HG03571 (cell line): Measurements from ENCODE around the gene HS3ST5.

Source experiments
- ATAC-seq: cut with Tn5 transposase; IDR thresholded peaks from one replicate; pipeline ENCODE4 v1.9.1; 2021; ENCODE audit not compliant: unreplicated experiment

The HS3ST5 gene

DNA sequence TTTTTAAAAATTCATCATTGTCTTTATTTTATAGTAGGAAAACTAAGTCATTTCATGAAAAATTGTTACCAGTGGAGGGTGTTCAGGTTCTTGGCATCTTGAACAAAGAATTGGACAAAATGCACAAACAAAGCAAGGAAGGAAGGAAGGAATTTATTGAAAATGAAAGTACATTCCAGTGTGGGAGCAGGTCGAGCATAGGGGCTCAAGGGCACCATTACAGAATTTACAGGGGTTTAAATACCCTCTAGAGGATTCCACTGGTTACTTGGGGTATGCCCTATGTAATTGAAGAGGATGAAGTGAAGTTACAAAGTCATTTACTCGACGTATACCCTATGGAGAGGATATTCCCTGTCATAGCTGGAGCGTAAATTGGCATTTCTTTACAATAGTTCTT is 334.5 kb downstream of the HS3ST5 start:
- no peak for ATAC-seq

DNA sequence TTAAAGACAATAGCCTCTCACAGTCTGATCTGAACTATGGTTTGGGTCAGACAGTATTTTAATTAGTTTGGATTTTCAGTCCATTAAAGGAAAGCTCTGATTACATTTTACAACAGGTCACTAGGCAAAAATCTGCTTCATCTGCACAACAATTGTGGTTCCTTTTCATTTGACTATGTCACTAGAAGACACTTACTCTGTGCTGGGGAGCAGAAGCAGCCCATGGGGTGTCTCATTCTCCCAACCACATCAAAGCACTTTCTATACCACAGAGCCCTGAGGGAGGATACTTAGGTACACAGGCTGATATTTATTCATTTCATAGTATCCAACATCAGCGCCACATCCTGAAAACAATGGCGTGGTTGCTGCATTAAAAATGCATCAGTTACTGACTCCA is 335.3 kb downstream of the HS3ST5 start:
- ATAC-seq: no peak
